Fibroblast of skin of scalp (primary cell): Measurements from ENCODE around the gene GOSR1.
"Not testable (repeated sequence)": the region's sequence is repeated elsewhere in the genome, so short reads cannot be mapped to it uniquely, and the experiment has no call there.

ENCODE experiments used
- DNase-seq: peaks from one replicate; pipeline ENCODE4 v3.0.0-alpha.2; 2013

The GOSR1 gene

GRCh38 chr17:30564422-30565072 lies 87.3 kb downstream of the GOSR1 start:
- peak; percentile 14 for DNase-seq

GRCh38 chr17:30565073-30565935 lies 88.1 kb downstream of the GOSR1 start:
- peak; percentile 11 for DNase-seq

GRCh38 chr17:30566104-30566503 lies 88.9 kb downstream of the GOSR1 start:
- peak; percentile 12 for DNase-seq

- peak; percentile 17 for DNase-seq
Measured at GRCh38 chr17:30566516-30567225, 89.5 kb downstream of the GOSR1 start.

GRCh38 chr17:30567231-30568116 lies 90.3 kb downstream of the GOSR1 start:
- no peak for DNase-seq

- no peak for DNase-seq
Measured at GRCh38 chr17:30568117-30568430, 90.9 kb downstream of the GOSR1 start.

GRCh38 chr17:30569531-30570175 lies 92.4 kb downstream of the GOSR1 start:
- not testable (repeated sequence) for DNase-seq

GRCh38 chr17:30570191-30570590 lies 93.0 kb downstream of the GOSR1 start:
- no peak for DNase-seq

- no peak for DNase-seq
Measured at GRCh38 chr17:30570596-30571265, 93.5 kb downstream of the GOSR1 start.

- DNase-seq = not testable (repeated sequence)
Measured at GRCh38 chr17:30571404-30571803, 94.2 kb downstream of the GOSR1 start.

GRCh38 chr17:30571921-30572320 lies 94.7 kb downstream of the GOSR1 start:
- no peak for DNase-seq

- DNase-seq = not testable (repeated sequence)
Measured at GRCh38 chr17:30572651-30573554, 95.7 kb downstream of the GOSR1 start.

GRCh38 chr17:30573603-30574175 lies 96.5 kb downstream of the GOSR1 start:
- no peak for DNase-seq

GRCh38 chr17:30574309-30574708 lies 97.1 kb downstream of the GOSR1 start:
- DNase-seq = not testable (repeated sequence)

GRCh38 chr17:30574806-30575205 lies 97.6 kb downstream of the GOSR1 start:
- DNase-seq = not testable (repeated sequence)

GRCh38 chr17:30575648-30576325 lies 98.6 kb downstream of the GOSR1 start:
- not testable (repeated sequence) for DNase-seq

GRCh38 chr17:30576326-30576861 lies 99.2 kb downstream of the GOSR1 start:
- no peak for DNase-seq
